Natural killer cell (primary cell): ENCODE data around the gene ALDH16A1. TPM values are rescaled to one million over a fixed set of nuclear protein-coding genes. Genes with fewer than 3 reads are reported as not detected.
A peak's percentile ranks its signal among the peaks of the same experiment; 100 is the strongest.

Experiments
- ATAC-seq, 3 donors: fragments of 150-1000 bp in 2 of 3; fragments of 200-7000 bp in 1 of 3; cut with Tn5 transposase; 1 replicate in 1 of 3; 2 replicates in 2 of 3; pipeline ENCODE4 v1.10.0; 2021; ENCODE audit warnings: mild to moderate bottlenecking in 2 of 3, moderate library complexity in 2 of 3
- DNase-seq, 2 donors: peaks; one replicate each; pipeline versions ENCODE4 v3.0.0 to v3.0.0-alpha.2; 2013 to 2021; ENCODE audit warnings: mixed read lengths in 1 of 2
- H3K27ac ChIP-seq: one replicate; pipeline ENCODE4 v1.5.1; 2013; ENCODE audit warnings: mild to moderate bottlenecking, low read length
- H3K27me3 ChIP-seq: one replicate; pipeline ENCODE4 v1.6.1; 2013; ENCODE audit warnings: low read length; ENCODE audit not compliant: control insufficient read depth, insufficient read depth
- H3K36me3 ChIP-seq: one replicate; pipeline ENCODE4 v1.6.1; 2013; ENCODE audit warnings: low read length; ENCODE audit not compliant: control insufficient read depth, insufficient read depth
- H3K4me1 ChIP-seq: one replicate; pipeline ENCODE4 v1.6.1; 2013; ENCODE audit warnings: low read length; ENCODE audit not compliant: control insufficient read depth, insufficient read depth
- H3K4me3 ChIP-seq: one replicate; pipeline ENCODE4 v1.5.1; 2013; ENCODE audit warnings: low read length
- H3K9me3 ChIP-seq: one replicate; pipeline ENCODE4 v1.6.1; 2013; ENCODE audit warnings: low read length; ENCODE audit not compliant: control insufficient read depth, insufficient read depth
- H3K27ac Mint-ChIP-seq, 2 donors: one replicate each; pipeline ENCODE4 v1.8.0; 2022; ENCODE audit warnings: mild to moderate bottlenecking in 2 of 2, mixed read lengths in 2 of 2, moderate library complexity in 1 of 2
- H3K27me3 Mint-ChIP-seq, 2 donors: one replicate each; pipeline ENCODE4 v1.8.0; 2022; ENCODE audit warnings: low read depth in 2 of 2, mixed read lengths in 2 of 2
- H3K36me3 Mint-ChIP-seq: one replicate; pipeline ENCODE4 v1.8.0; 2022; ENCODE audit warnings: mixed read lengths
- H3K4me1 Mint-ChIP-seq, 2 donors: one replicate each; pipeline ENCODE4 v1.8.0; 2022; ENCODE audit warnings: mixed read lengths in 2 of 2
- H3K4me3 Mint-ChIP-seq: one replicate; pipeline ENCODE4 v1.8.0; 2022; ENCODE audit warnings: mild to moderate bottlenecking, moderate library complexity, mixed read lengths
- H3K9me3 Mint-ChIP-seq, 2 donors: one replicate each; pipeline ENCODE4 v1.8.0; 2022; ENCODE audit warnings: mixed read lengths in 2 of 2
- WGBS: methylation state at CpG from one replicate; pipeline ENCODE4 v1.1.7; 2013; ENCODE audit warnings: missing lambda C conversion rate; ENCODE audit not compliant: insufficient coverage; 5-methylcytosine and 5-hydroxymethylcytosine counted together
- intact Hi-C: fragments of 100-400 bp; cut with micrococcal nuclease; formaldehyde crosslinking; loops from one replicate; pipeline ENCODE4 v1.14.2; 2022
- total RNA-seq, 4 donors: library from RNA; stranded (reverse); fragments of 120-200 nt in 1 of 4; gene quantifications; one replicate each; pipeline versions ENCODE4 v1.2.3 to v1.2.4, GENCODE V29; 2013 to 2022
- TF ChIP-seq, protein P1 (sequence below): fragments of 200-600 bp; IDR thresholded peaks from one replicate; pipeline ENCODE4 v1.8.0; 2022; ENCODE audit warnings: antibody characterized with exemption

The ALDH16A1 gene
- total RNA-seq, 3 donors from 2014 or later (not counting 1 experiment from before 2014, with no cell fraction given): 39.9 to 43.2 (median 41.4) TPM

DNA sequence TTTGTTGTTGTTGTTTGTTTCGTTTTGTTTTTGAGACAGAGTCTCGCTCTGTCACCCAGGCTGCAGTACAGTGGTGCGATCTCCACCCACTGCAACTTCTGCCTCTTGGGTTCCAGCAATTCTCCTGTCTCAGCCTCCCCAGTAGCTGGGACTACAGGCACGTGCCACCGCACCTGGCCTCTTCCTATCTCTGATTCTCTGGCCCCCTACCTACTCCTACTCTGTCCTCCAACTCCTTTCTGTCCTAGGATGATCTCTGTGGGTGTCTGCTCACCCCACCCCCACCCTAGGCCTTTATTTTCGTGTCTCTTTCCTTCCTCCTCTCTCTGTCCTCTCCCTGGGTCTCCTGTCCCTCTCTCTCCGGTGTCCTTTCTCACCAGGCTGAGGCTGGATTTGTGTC is 2.6 kb upstream of the ALDH16A1 start:
- intact Hi-C loops: no loop called here
- Histone ChIP-seq H3K27ac (no peak overlapping the region), H3K4me3 (no peak overlapping the region)

DNA sequence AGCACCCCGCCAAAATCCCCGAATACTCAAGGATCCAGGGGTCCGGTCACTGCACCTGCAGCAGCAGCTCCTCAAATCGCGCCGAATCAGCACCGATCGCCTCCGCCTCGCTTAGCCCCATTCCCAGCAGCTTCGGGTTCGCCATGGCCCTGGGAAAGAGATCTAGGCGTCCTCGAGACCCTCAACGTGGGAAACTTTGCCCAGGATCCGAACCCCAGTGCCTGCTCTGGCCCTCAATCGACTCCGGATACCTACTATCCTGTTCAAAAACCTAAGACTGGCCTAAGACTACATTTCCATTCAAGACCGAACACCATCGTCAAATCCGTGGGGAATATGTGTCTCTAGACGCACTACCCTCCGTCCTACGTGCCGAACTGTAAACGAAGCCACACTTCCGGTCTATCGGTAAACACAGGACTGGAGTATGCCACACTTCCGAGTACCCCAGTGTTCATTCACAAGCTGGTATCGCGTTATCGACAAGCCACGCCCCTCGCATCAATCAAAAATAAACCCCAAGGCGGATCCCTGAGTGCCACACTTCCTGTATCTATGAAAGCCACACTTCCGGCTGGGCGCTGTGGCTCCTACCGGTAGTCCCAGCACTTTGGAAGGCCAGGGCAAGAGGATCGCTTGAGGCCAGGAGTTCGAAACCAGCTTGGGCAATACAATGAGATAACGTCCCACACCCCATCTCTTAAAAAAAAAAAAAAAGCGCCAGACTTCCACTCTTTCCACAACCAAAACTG is 1.4 kb upstream of the ALDH16A1 start, which contains the start of gene PIH1D1:
PIH1D1 (minus strand) TSS at position 385 of the 752 bp plus-strand sequence; CDS start at position 145, 240 bp downstream.
- under 1% methylated on average over 41 of the region's 42 CpGs for WGBS
- intact Hi-C loops: loop anchor here (1.0 to 2.0 kb wide), 2 partner anchors 8 to 45 kb away; partner anchors contain the start of gene RPS11

More for the DNA sequence above, 2.6 kb upstream of the ALDH16A1 start:
- no peak for DNase-seq
- Histone ChIP-seq H3K9me3 (no peaks in the 10 kb centered on the region), H3K4me1 (peaks cover 40% of the 10 kb centered on the region), H3K36me3 (peaks cover 31% of the 10 kb centered on the region), H3K27me3 (no peaks in the 10 kb centered on the region)
- Mint-ChIP-seq H3K27ac (peak overlapping the region; percentile 98 to 100), H3K27me3 (no peaks in the 10 kb centered on the region), H3K4me1 (peaks cover 44 to 52% of the 10 kb centered on the region in 2 donors), H3K4me3 (peak overlapping the region; percentile 99), H3K36me3 (no peaks in the 10 kb centered on the region), H3K9me3 (no peaks in the 10 kb centered on the region)
- TF ChIP-seq, protein P1, sequence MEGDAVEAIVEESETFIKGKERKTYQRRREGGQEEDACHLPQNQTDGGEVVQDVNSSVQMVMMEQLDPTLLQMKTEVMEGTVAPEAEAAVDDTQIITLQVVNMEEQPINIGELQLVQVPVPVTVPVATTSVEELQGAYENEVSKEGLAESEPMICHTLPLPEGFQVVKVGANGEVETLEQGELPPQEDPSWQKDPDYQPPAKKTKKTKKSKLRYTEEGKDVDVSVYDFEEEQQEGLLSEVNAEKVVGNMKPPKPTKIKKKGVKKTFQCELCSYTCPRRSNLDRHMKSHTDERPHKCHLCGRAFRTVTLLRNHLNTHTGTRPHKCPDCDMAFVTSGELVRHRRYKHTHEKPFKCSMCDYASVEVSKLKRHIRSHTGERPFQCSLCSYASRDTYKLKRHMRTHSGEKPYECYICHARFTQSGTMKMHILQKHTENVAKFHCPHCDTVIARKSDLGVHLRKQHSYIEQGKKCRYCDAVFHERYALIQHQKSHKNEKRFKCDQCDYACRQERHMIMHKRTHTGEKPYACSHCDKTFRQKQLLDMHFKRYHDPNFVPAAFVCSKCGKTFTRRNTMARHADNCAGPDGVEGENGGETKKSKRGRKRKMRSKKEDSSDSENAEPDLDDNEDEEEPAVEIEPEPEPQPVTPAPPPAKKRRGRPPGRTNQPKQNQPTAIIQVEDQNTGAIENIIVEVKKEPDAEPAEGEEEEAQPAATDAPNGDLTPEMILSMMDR: no peak
- WGBS: 85% methylated on average over 7 of the region's 7 CpGs
- ATAC-seq: no peak

DNA sequence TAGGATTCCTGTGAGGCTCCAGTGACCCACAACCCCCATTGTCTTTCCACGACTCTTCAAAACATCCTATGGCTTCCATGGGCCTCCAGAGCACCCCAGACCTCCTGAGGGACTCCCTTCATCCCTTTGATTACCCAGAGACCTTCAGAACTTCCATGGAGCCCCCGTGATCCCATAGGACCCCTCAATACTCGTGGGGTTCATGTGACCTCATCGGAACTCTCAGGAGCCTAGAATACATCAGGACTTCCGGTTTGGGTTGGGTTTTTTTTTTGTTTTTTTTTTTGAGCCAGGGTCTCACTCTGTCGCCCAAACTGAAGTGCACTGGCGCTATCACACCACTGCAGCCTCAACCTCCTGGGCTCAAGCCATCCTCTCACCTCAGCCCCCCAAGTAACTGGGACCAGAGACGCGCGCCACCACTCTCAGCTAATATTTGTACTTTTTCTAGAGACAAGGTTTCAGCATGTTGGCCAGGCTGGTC is 774 bp downstream of the ALDH16A1 start:
- peak overlapping the region; percentile 98 to 100 for H3K27ac Mint-ChIP-seq

More for the DNA sequence above, 1.4 kb upstream of the ALDH16A1 start, which contains the start of gene PIH1D1:
- Histone ChIP-seq H3K4me1 (peaks cover 40% of the 10 kb centered on the region), H3K27me3 (no peaks in the 10 kb centered on the region), H3K4me3 (peak within 1 kb of the TSS; percentile 95), H3K36me3 (peaks cover 29% of the 10 kb centered on the region), H3K27ac (peak within 1 kb of the TSS; percentile 99), H3K9me3 (no peaks in the 10 kb centered on the region)
- H3K4me3 Mint-ChIP-seq: peak within 1 kb of the TSS; percentile 99
- H3K4me1 Mint-ChIP-seq: peaks cover 44 to 47% of the 10 kb centered on the region in 2 donors
- H3K36me3 Mint-ChIP-seq: no peaks in the 10 kb centered on the region
- ATAC-seq (peak; percentile 66 to 77 (median 70)), DNase-seq (peak; percentile 89 to 99)
- TF ChIP-seq, protein P1: no peak
- H3K9me3 Mint-ChIP-seq: no peaks in the 10 kb centered on the region
- no peaks in the 10 kb centered on the region for H3K27me3 Mint-ChIP-seq
- peak within 1 kb of the TSS; percentile 98 to 100 for H3K27ac Mint-ChIP-seq

More for the DNA sequence above, 774 bp downstream of the ALDH16A1 start:
- H3K27me3 Mint-ChIP-seq: no peaks in the 10 kb centered on the region
- 22% methylated on average over 10 of the region's 10 CpGs for WGBS
- Histone ChIP-seq H3K36me3 (peaks cover 12% of the 10 kb centered on the region), H3K27me3 (no peaks in the 10 kb centered on the region), H3K4me3 (peak overlapping the region; percentile 78), H3K9me3 (no peaks in the 10 kb centered on the region), H3K27ac (peak overlapping the region; percentile 99), H3K4me1 (peaks cover 52% of the 10 kb centered on the region)
- H3K4me1 Mint-ChIP-seq: peaks cover 37 to 45% of the 10 kb centered on the region in 2 donors
- TF ChIP-seq, protein P1: no peak
- peak in 1 of 2 donors; percentile 61 for DNase-seq
- H3K36me3 Mint-ChIP-seq: no peaks in the 10 kb centered on the region
- H3K9me3 Mint-ChIP-seq: no peaks in the 10 kb centered on the region
- peak overlapping the region; percentile 95 for H3K4me3 Mint-ChIP-seq
- intact Hi-C loops: loop anchor here (1.0 to 2.0 kb wide), 5 partner anchors 16 to 424 kb away; partner anchors contain the start of genes AKT1S1, RPL13A, RPS11 and TBC1D17
- ATAC-seq: no peak
